Panc1 (cell line): ENCODE data around the gene GNPNAT1.

Experiments used
- POLR2AphosphoS5 ChIP-seq: IDR thresholded peaks from 2 replicates; pipeline ENCODE4 v1.6.1; 2012; ENCODE audit warnings: mild to moderate bottlenecking, low read depth, low read length, moderate library complexity
- SIN3A ChIP-seq: IDR thresholded peaks from 2 replicates; pipeline ENCODE4 v1.6.1; 2012; ENCODE audit warnings: low read depth, mild to moderate bottlenecking, low read length, moderate library complexity, borderline replicate concordance; ENCODE audit not compliant: insufficient read depth
- TCF7L2 ChIP-seq: IDR thresholded peaks from 2 replicates; pipeline ENCODE4 v1.6.1; 2011; ENCODE audit warnings: mild to moderate bottlenecking, low read depth, low read length, inconsistent platforms
- TF ChIP-seq, protein P1 (sequence below): fragments of 450-650 bp; IDR thresholded peaks from 2 replicates; pipeline ENCODE4 v1.5.1; 2017; ENCODE audit warnings: mild to moderate bottlenecking

DNA sequence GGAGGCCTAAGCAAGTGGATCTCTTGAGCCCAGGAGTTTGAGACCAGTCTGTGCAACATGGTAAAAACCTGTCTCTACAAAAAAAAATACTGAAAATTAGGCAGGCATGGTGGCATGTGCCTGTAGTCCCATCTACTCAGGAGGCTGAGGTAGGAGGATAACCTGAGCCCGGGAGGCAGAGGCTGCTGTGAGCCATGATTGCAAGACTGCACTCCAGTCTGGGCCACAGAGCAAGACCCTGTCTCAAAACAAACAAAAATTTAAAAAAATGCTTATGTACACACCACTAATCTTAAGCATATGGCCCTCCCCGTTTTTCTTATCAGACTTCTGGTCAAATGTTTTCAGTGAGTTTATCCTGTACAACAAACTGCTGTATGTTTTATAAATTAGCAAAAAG lies 1.7 kb upstream of the GNPNAT1 start:
- TF ChIP-seq, protein P1, sequence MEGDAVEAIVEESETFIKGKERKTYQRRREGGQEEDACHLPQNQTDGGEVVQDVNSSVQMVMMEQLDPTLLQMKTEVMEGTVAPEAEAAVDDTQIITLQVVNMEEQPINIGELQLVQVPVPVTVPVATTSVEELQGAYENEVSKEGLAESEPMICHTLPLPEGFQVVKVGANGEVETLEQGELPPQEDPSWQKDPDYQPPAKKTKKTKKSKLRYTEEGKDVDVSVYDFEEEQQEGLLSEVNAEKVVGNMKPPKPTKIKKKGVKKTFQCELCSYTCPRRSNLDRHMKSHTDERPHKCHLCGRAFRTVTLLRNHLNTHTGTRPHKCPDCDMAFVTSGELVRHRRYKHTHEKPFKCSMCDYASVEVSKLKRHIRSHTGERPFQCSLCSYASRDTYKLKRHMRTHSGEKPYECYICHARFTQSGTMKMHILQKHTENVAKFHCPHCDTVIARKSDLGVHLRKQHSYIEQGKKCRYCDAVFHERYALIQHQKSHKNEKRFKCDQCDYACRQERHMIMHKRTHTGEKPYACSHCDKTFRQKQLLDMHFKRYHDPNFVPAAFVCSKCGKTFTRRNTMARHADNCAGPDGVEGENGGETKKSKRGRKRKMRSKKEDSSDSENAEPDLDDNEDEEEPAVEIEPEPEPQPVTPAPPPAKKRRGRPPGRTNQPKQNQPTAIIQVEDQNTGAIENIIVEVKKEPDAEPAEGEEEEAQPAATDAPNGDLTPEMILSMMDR: no peak
- TF ChIP-seq POLR2AphosphoS5 (no peak), TCF7L2 (no peak), SIN3A (no peak)
